ENCODE results near the gene WDR62. TPM values are rescaled to one million over a fixed set of nuclear protein-coding genes. Genes with fewer than 3 reads are reported as not detected.
"Not testable (repeated sequence)": the region's sequence is repeated elsewhere in the genome, so short reads cannot be mapped to it uniquely, and the experiment has no call there.

Gene WDR62
- total RNA-seq, 1 donor from 2014 or later = 2.1 TPM

GRCh38 chr19:36051637-36052036 lies 3.1 kb upstream of the WDR62 start:
- H3K36me3 ChIP-seq (ENCODE audit: control insufficient read depth in 3 of 3, insufficient read depth in 3 of 3, low read length in 3 of 3) = no peaks in the 10 kb centered on the region
- no peak overlapping the region for H3K27ac ChIP-seq (ENCODE audit: low read depth, low read length)
- no peak overlapping the region for H3K4me3 ChIP-seq (ENCODE audit: low read length in 3 of 3)
- H3K4me1 ChIP-seq (ENCODE audit: control insufficient read depth in 3 of 3, insufficient read depth in 3 of 3, low read length in 3 of 3) = peaks cover 8 to 21% (median 11%) of the 10 kb centered on the region in 3 donors
- no peaks in the 10 kb centered on the region for H3K9me3 ChIP-seq (ENCODE audit: control insufficient read depth in 3 of 3, low read length in 3 of 3)
- H3K27me3 ChIP-seq (ENCODE audit: control insufficient read depth in 3 of 3, insufficient read depth in 3 of 3, low read length in 3 of 3) = no peaks in the 10 kb centered on the region
- H3K9ac ChIP-seq (ENCODE audit: low read depth in 1 of 3, low read length in 3 of 3) = peak overlapping the region in 1 of 3 donors; percentile 20

GRCh38 chr19:36054119-36054732 lies 471 bp upstream of the WDR62 start, which contains the start of gene THAP8:
Gene THAP8, minus strand, starts transcription at chr19:36054285. Its CDS starts 68 bp downstream, at chr19:36054217.
- Histone ChIP-seq H3K27ac (ENCODE audit: low read depth, low read length) (peak within 1 kb of the TSS; percentile 98), H3K36me3 (ENCODE audit: control insufficient read depth in 3 of 3, insufficient read depth in 3 of 3, low read length in 3 of 3) (no peaks in the 10 kb centered on the region), H3K4me3 (ENCODE audit: low read length in 3 of 3) (peak within 1 kb of the TSS; percentile 80 to 98 (median 80)), H3K27me3 (ENCODE audit: control insufficient read depth in 3 of 3, insufficient read depth in 3 of 3, low read length in 3 of 3) (no peaks in the 10 kb centered on the region), H3K4me1 (ENCODE audit: control insufficient read depth in 3 of 3, insufficient read depth in 3 of 3, low read length in 3 of 3) (peaks cover 19 to 30% (median 21%) of the 10 kb centered on the region in 3 donors), H3K9ac (ENCODE audit: low read depth in 1 of 3, low read length in 3 of 3) (peak within 1 kb of the TSS; percentile 86 to 89 (median 87)), H3K9me3 (ENCODE audit: control insufficient read depth in 3 of 3, low read length in 3 of 3) (no peaks in the 10 kb centered on the region)

GRCh38 chr19:36058481-36059179 lies 3.9 kb downstream of the WDR62 start:
- Histone ChIP-seq H3K9ac (ENCODE audit: low read depth in 1 of 3, low read length in 3 of 3) (peak overlapping the region; percentile 36 to 57 (median 40)), H3K27me3 (ENCODE audit: control insufficient read depth in 3 of 3, insufficient read depth in 3 of 3, low read length in 3 of 3) (no peaks in the 10 kb centered on the region), H3K27ac (ENCODE audit: low read depth, low read length) (peak overlapping the region; percentile 53), H3K4me1 (ENCODE audit: control insufficient read depth in 3 of 3, insufficient read depth in 3 of 3, low read length in 3 of 3) (peaks cover 27 to 32% (median 28%) of the 10 kb centered on the region in 3 donors), H3K9me3 (ENCODE audit: control insufficient read depth in 3 of 3, low read length in 3 of 3) (no peaks in the 10 kb centered on the region), H3K4me3 (ENCODE audit: low read length in 3 of 3) (no peak overlapping the region), H3K36me3 (ENCODE audit: control insufficient read depth in 3 of 3, insufficient read depth in 3 of 3, low read length in 3 of 3) (no peaks in the 10 kb centered on the region)

GRCh38 chr19:36059180-36059910 lies 4.6 kb downstream of the WDR62 start:
- H3K4me3 ChIP-seq (ENCODE audit: low read length in 3 of 3) = no peak overlapping the region
- H3K27ac ChIP-seq (ENCODE audit: low read depth, low read length) = peak overlapping the region; percentile 53
- H3K36me3 ChIP-seq (ENCODE audit: control insufficient read depth in 3 of 3, insufficient read depth in 3 of 3, low read length in 3 of 3) = no peaks in the 10 kb centered on the region
- no peaks in the 10 kb centered on the region for H3K9me3 ChIP-seq (ENCODE audit: control insufficient read depth in 3 of 3, low read length in 3 of 3)
- H3K27me3 ChIP-seq (ENCODE audit: control insufficient read depth in 3 of 3, insufficient read depth in 3 of 3, low read length in 3 of 3) = no peaks in the 10 kb centered on the region
- peak overlapping the region in 2 of 3 donors; percentile 40 to 57 for H3K9ac ChIP-seq (ENCODE audit: low read depth in 1 of 3, low read length in 3 of 3)
- H3K4me1 ChIP-seq (ENCODE audit: control insufficient read depth in 3 of 3, insufficient read depth in 3 of 3, low read length in 3 of 3) = peaks cover 27 to 30% (median 28%) of the 10 kb centered on the region in 3 donors

- Histone ChIP-seq H3K9me3 (ENCODE audit: control insufficient read depth in 3 of 3, low read length in 3 of 3) (no peaks in the 10 kb centered on the region), H3K27ac (ENCODE audit: low read depth, low read length) (no peak overlapping the region), H3K9ac (ENCODE audit: low read depth in 1 of 3, low read length in 3 of 3) (peak overlapping the region in 1 of 3 donors; percentile 45), H3K4me3 (ENCODE audit: low read length in 3 of 3) (no peak overlapping the region), H3K27me3 (ENCODE audit: control insufficient read depth in 3 of 3, insufficient read depth in 3 of 3, low read length in 3 of 3) (no peaks in the 10 kb centered on the region), H3K36me3 (ENCODE audit: control insufficient read depth in 3 of 3, insufficient read depth in 3 of 3, low read length in 3 of 3) (no peaks in the 10 kb centered on the region), H3K4me1 (ENCODE audit: control insufficient read depth in 3 of 3, insufficient read depth in 3 of 3, low read length in 3 of 3) (peaks cover 19 to 24% (median 23%) of the 10 kb centered on the region in 3 donors)
Observed at GRCh38 chr19:36060430-36060829, 5.7 kb downstream of the WDR62 start.

GRCh38 chr19:36061367-36061766 lies 6.7 kb downstream of the WDR62 start:
- Histone ChIP-seq H3K36me3 (ENCODE audit: control insufficient read depth in 3 of 3, insufficient read depth in 3 of 3, low read length in 3 of 3) (no peaks in the 10 kb centered on the region), H3K27ac (ENCODE audit: low read depth, low read length) (no peak overlapping the region), H3K9me3 (ENCODE audit: control insufficient read depth in 3 of 3, low read length in 3 of 3) (no peaks in the 10 kb centered on the region), H3K4me1 (ENCODE audit: control insufficient read depth in 3 of 3, insufficient read depth in 3 of 3, low read length in 3 of 3) (peaks cover 18 to 21% (median 21%) of the 10 kb centered on the region in 3 donors), H3K27me3 (ENCODE audit: control insufficient read depth in 3 of 3, insufficient read depth in 3 of 3, low read length in 3 of 3) (no peaks in the 10 kb centered on the region), H3K9ac (ENCODE audit: low read depth in 1 of 3, low read length in 3 of 3) (peak overlapping the region in 1 of 3 donors; percentile 45), H3K4me3 (ENCODE audit: low read length in 3 of 3) (no peak overlapping the region)

GRCh38 chr19:36064826-36065225 lies 10.1 kb downstream of the WDR62 start:
- H3K4me1 ChIP-seq (ENCODE audit: control insufficient read depth in 3 of 3, insufficient read depth in 3 of 3, low read length in 3 of 3) = peaks cover 6 to 8% (median 7%) of the 10 kb centered on the region in 3 donors
- H3K9me3 ChIP-seq (ENCODE audit: control insufficient read depth in 3 of 3, low read length in 3 of 3) = no peaks in the 10 kb centered on the region
- no peak overlapping the region for H3K4me3 ChIP-seq (ENCODE audit: low read length in 3 of 3)
- no peaks in the 10 kb centered on the region for H3K36me3 ChIP-seq (ENCODE audit: control insufficient read depth in 3 of 3, insufficient read depth in 3 of 3, low read length in 3 of 3)
- H3K27ac ChIP-seq (ENCODE audit: low read depth, low read length) = no peak overlapping the region
- no peaks in the 10 kb centered on the region for H3K27me3 ChIP-seq (ENCODE audit: control insufficient read depth in 3 of 3, insufficient read depth in 3 of 3, low read length in 3 of 3)
- H3K9ac ChIP-seq (ENCODE audit: low read depth in 1 of 3, low read length in 3 of 3) = no peak overlapping the region

- no peak overlapping the region for H3K27ac ChIP-seq (ENCODE audit: low read depth, low read length)
- H3K4me1 ChIP-seq (ENCODE audit: control insufficient read depth in 3 of 3, insufficient read depth in 3 of 3, low read length in 3 of 3) = no peaks in the 10 kb centered on the region
Observed at GRCh38 chr19:36067681-36068080, 13.0 kb downstream of the WDR62 start.

GRCh38 chr19:36068810-36069499 lies 14.3 kb downstream of the WDR62 start:
- not testable (repeated sequence) for H3K36me3 ChIP-seq (ENCODE audit: control insufficient read depth in 3 of 3, insufficient read depth in 3 of 3, low read length in 3 of 3); H3K27ac ChIP-seq (ENCODE audit: low read depth, low read length)

More at GRCh38 chr19:36067681-36068080, 13.0 kb downstream of the WDR62 start:
- Histone ChIP-seq H3K27me3 (ENCODE audit: control insufficient read depth in 3 of 3, insufficient read depth in 3 of 3, low read length in 3 of 3) (no peaks in the 10 kb centered on the region), H3K36me3 (ENCODE audit: control insufficient read depth in 3 of 3, insufficient read depth in 3 of 3, low read length in 3 of 3) (no peaks in the 10 kb centered on the region), H3K4me3 (ENCODE audit: low read length in 3 of 3) (no peak overlapping the region), H3K9ac (ENCODE audit: low read depth in 1 of 3, low read length in 3 of 3) (no peak overlapping the region), H3K9me3 (ENCODE audit: control insufficient read depth in 3 of 3, low read length in 3 of 3) (no peaks in the 10 kb centered on the region)

More at GRCh38 chr19:36068810-36069499, 14.3 kb downstream of the WDR62 start:
- H3K9ac ChIP-seq (ENCODE audit: low read depth in 1 of 3, low read length in 3 of 3); H3K9me3 ChIP-seq (ENCODE audit: control insufficient read depth in 3 of 3, low read length in 3 of 3); H3K4me3 ChIP-seq (ENCODE audit: low read length in 3 of 3); H3K4me1 ChIP-seq (ENCODE audit: control insufficient read depth in 3 of 3, insufficient read depth in 3 of 3, low read length in 3 of 3); H3K27me3 ChIP-seq (ENCODE audit: control insufficient read depth in 3 of 3, insufficient read depth in 3 of 3, low read length in 3 of 3): not testable (repeated sequence)
